ENCODE data around the gene CNOT9. TPM values are rescaled to one million over a fixed set of nuclear protein-coding genes. Genes with fewer than 3 reads are reported as not detected.
A peak's percentile ranks its signal among the peaks of the same experiment; 100 is the strongest.
"Not testable (repeated sequence)": the region's sequence is repeated elsewhere in the genome, so short reads cannot be mapped to it uniquely, and the experiment has no call there.

The CNOT9 gene, protein sequence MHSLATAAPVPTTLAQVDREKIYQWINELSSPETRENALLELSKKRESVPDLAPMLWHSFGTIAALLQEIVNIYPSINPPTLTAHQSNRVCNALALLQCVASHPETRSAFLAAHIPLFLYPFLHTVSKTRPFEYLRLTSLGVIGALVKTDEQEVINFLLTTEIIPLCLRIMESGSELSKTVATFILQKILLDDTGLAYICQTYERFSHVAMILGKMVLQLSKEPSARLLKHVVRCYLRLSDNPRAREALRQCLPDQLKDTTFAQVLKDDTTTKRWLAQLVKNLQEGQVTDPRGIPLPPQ
- 10 to 100 TPM; 32.7 to 39.1 TPM for total RNA-seq
- long read RNA-seq, full-length matches to known transcripts = 20 of 27 reads
- long read RNA-seq, partial matches to known transcripts = 2 of 27 reads
- long read RNA-seq, other reads (novel, unspliced or antisense) = 5 of 27 reads

DNA sequence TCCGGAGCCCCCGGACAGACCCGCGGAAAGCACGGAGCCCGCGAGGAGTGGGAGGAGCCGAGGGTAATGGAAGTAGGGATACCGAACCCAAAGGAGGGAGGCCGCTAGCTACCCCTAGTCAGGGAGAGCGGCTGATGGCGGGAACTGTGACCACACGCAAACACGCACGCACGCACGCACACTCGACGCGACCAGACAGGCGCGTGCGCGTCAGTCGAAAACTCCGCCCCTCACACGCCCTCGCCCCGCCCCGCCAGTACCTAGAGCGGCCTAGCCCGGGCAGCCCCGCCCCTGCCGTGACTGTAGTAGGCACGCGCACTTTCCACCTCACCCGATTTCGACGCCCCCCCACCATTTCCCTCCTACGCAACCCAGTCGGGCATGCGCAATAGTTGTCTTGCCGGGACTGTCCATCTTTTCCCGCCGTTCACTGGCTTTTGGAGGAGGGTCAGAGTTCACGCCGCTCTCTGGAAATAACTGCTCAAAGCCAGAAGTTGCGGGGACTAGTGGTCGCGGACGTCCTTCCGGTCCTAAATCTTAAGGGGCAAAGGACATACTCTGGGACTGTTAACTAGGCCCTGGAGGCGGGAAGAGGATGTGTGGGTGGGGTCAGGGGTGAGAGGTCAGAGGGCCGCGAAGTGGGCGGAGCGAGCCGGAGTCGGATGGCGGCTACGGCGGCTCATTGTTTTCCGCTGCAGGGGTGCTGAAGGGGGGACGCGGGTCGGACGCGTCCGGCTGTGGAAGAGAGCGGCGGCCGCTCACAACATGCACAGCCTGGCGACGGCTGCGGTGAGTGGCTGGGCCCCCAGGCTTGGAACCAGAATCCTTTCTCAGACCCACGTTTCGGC is at the start of gene CNOT9, which contains the start of gene USP37:
CNOT9 (plus strand) TSS at position 650 of the 848 bp plus-strand sequence; CDS start at position 766, 116 bp downstream.
USP37 (minus strand) TSS at position 162 of the 848 bp plus-strand sequence. CDS start 9,698 bp downstream, outside the sequence.
- DNase-seq (peak; percentile 99 to 100), ATAC-seq (peak; percentile 94)
- intact Hi-C loops (cut with DNase I, micrococcal nuclease) = no loop called here

DNA sequence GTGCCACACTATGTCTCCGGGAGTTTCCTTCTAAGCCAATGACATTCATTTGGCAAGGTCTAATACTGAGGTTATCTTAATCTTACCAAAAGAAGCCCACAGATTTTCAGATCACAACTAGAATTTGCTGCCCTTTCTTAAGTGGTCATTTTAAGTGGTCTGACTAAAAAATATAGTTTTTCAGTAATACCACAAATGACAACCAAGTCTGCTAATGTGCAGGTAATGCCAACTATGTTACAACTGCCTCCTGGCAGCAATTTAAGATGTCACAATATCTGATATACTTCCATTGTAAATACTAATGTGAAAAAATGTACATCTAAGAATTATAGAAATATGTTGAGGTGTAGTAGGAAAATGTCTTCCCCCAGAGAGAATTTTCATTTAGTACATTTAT is 49.8 kb upstream of the CNOT9 start:
- DNase-seq (no peak), ATAC-seq (no peak)
- intact Hi-C loops (cut with DNase I, micrococcal nuclease) = no loop called here

DNA sequence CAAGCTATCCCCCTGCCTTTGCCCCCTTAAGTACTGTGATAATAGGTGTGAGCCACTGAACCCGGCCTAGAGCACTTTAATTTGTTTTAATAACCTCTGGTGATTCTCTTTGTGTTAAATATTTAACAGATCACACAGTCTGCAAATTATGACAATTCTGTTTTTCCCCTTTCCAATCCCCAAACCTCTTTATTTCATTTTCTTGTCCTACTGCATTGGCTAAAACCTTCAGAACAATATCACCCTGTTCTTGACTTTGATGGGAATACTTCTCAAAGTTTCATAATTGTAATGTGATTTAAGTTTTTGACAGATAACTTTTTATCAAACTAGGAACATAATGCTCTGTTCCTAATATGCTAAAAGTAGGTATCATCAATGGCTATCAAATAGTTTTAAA is 45.0 kb upstream of the CNOT9 start:
- DNase-seq (no peak), ATAC-seq (no peak)
- intact Hi-C loops (cut with DNase I, micrococcal nuclease) = no loop called here

DNA sequence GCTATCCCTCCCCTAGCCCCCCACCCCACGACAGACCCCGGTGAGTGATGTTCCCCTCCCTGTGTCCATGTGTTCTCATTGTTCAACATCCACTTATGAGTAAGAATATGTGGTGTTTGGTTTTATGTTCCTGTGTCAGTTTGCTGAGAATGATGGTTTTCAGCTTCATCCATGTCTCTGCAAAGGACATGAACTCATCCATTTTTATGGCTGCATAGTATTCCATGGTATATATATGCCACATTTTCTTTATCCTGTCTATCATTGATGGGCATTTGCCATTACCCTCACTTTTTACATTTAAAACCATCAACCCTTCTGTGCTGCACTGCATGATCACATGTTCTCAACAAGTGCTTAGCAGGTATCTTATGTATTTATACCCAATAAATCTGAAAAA is 40.2 kb upstream of the CNOT9 start:
- DNase-seq; intact Hi-C loops (cut with DNase I, micrococcal nuclease); ATAC-seq: not testable (repeated sequence)

DNA sequence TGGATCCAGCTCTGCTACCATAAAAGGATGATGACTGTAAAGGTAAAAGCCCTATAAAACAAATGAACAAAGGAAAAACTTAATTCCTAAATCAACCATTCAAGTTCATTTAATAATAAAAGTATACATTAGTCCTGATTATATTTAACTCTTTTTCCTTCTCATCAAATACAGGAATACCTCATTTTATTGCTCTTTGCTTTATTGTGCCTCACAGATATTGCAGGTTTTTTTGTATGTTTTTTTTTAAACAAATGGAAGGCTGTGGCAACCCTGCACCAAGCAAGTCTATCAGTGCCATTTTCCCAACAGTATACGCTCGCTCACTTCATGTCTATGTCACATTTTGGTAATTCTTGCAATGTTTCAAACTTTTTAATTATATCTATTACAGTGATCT is 38.6 kb upstream of the CNOT9 start:
- DNase-seq = no peak
- no peak for ATAC-seq
- intact Hi-C loops (cut with DNase I, micrococcal nuclease) = no loop called here

DNA sequence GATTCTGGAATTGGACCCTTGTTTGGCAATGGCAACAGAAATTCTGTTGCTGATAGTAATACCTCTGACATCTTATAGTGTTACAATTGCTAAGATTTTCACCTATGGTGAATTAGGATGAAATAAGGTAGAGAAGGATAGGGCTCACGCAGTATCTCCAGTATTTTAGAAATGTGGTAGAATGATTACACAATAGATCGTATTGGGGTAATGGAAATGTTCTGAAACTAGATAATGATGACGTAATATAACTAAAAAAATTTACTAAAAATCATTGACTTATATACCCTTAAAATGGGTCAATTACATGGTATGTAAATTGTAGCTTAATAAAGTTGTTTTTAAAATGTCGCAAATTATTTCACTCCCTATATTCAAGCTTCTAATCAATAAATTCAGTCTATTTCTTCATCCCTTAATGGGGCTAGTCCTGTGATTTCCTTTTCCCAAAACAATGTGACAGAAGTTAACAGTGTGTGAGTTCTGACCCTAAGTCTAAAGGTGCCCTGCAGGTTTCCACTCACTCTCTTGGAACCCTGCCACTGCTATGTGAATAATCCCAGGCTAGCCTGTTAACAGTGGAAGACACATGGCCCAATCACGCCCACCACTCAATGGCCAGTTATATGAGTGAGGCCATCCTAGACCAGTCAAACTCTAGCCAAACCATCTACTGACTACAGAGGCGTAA is 31.7 kb upstream of the CNOT9 start:
- no peak for ATAC-seq
- intact Hi-C loops (cut with DNase I, micrococcal nuclease) = no loop called here
- no peak for DNase-seq

DNA sequence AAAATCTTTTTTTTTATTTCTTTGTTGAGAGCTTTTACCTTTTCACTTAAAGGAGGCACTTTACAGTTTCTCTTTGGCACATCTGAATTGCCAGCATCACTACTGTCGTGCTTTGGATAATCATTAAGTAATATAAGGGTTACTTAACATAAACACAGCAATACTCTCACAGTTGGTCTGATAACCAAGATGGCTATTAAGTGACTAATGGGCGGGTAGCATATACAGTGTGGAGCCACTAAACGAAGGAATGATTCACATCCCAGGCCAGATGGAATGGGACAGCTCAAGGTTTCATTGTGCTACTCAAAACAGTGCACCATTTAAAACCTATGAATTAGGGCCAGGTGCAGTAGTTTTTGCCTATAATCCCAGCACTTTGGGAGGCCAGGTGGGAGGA is 28.6 kb upstream of the CNOT9 start:
- ATAC-seq (no peak), DNase-seq (no peak)
- intact Hi-C loops (cut with DNase I, micrococcal nuclease) = no loop called here

DNA sequence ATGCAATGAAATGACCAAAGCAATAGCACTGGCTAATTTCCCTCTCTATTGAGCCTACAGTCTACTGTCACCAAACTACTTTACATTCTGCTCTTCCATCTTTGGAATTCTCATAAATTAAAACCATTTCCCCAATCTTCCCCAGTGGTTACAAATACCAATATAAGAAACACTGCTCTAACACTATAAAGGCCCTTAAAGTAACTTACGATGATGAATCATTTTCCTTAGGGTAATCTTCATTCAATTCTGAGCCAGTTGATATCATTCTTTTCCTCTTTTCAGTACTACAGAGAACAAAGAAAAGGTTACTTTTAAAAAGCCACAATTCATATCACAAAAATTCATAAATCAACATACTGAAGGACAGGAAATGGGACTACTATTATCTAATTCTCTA is 22.6 kb upstream of the CNOT9 start:
- DNase-seq (no peak), ATAC-seq (no peak)
- intact Hi-C loops (cut with DNase I, micrococcal nuclease) = no loop called here

DNA sequence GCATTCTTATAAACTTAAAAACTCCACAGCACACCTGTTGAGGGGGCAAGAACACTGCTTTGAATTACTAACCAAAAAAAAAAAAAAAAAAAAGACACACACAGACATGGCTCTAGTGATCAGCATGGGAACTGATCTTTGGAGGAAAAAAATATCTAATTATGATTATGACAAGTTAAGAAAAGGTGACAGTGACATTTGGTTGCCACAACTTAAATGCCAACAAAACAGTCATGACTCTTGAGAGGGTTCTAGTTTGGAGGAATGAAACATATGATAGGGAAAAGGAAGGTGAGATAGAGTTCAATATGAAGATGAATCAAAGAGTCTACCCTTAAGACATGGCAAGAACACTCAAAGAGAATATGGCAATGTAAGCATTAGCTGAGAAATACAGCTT is 21.1 kb upstream of the CNOT9 start:
- intact Hi-C loops (cut with DNase I, micrococcal nuclease) = no loop called here
- ATAC-seq (no peak), DNase-seq (no peak)

DNA sequence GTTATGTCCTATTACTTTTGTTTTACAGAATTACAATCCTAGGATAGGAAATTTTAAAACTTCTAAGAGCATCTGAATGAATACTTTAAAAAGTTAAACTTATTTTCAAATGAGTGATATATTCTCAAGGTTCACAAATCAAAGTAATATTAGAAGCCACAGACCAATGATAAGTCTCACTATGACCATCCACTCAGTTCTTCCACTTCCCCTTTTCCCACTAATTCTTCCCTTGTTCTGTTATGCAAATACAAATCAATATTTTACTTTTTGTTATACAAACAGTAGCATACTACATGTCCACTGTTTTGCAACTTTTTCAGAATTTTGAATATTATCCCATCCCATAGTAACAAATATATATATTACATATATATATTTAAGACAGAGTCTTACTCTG is 20.7 kb upstream of the CNOT9 start:
- intact Hi-C loops (cut with DNase I, micrococcal nuclease) = no loop called here
- ATAC-seq (no peak), DNase-seq (no peak)

DNA sequence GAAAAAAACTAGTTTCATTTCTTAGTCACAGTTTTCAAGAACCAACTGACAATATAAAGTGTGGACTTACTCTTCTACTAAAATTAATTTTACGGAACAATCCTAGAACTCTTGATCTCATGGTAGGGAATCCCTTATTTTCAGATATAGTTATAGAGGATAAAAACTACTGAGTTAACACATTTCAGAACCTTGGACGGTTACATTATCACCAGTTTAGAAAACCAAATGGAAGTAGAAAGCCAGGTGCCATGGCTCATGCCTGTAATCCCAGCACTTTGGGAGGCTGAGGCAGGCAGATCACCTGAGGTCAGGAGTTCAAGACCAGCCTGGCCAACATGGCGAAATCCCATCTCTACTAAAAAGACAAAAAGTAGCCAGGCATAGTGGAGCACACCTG is 14.4 kb upstream of the CNOT9 start:
- ATAC-seq; DNase-seq; intact Hi-C loops (cut with DNase I, micrococcal nuclease): not testable (repeated sequence)

DNA sequence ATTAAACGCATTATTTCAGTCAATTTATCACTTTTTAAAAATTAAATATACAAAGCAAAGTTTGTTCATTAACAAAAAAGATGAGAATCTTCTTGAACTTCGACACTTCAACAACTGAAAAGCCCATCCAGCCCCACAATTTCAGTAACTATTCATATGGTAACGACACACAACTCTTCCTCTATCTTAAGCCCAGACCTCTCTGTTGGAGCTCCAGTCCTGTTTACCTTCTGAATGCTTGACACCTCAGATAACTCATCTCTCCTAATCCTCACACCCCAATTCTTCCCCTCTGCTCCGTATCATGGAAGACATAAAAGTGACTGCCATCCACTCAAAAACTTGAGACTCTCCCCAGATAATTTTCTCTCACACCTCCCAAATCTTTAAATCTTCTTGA is 13.1 kb upstream of the CNOT9 start:
- ATAC-seq (no peak), DNase-seq (no peak)
- intact Hi-C loops (cut with DNase I, micrococcal nuclease) = no loop called here

DNA sequence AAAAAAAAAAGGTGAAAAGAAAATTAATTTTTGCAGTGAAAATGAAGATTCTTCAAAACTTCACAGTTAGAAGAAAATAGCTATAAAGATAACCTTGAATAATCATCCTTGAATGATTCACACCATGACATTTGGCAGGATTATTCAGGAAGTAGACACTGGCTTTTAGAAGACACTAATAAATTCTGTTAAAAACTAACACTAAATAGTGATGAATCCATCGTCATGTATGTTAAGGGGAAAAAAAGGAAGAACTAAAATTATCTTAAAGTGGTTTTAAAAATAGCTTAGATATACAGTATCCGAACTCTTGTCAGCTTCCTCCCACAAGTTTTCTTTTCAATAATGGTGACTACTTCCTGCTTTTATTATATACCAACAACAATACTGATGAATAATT is 10.7 kb upstream of the CNOT9 start:
- no peak for DNase-seq
- ATAC-seq = no peak
- intact Hi-C loops (cut with DNase I, micrococcal nuclease) = no loop called here

DNA sequence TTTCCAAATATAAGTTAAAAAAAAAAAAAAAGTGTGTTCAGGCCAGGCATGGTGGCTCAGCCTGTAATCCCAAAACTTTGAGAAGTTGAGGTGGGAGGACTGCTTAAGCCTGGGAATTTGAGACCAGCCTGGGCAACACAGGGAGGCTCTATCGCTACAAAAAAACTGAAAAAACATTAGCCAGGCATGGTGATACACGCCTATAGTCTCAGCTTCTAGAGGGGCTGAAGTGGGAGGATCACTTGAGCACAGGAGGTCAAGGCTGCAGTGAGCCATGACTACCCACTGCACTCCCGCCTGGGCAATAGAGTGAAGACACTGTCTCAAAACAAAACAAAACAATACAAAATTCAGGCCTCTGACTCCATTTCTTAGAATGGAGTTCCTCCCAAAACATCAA is 9.7 kb upstream of the CNOT9 start:
- DNase-seq = no peak
- no peak for ATAC-seq
- intact Hi-C loops (cut with DNase I, micrococcal nuclease) = no loop called here

DNA sequence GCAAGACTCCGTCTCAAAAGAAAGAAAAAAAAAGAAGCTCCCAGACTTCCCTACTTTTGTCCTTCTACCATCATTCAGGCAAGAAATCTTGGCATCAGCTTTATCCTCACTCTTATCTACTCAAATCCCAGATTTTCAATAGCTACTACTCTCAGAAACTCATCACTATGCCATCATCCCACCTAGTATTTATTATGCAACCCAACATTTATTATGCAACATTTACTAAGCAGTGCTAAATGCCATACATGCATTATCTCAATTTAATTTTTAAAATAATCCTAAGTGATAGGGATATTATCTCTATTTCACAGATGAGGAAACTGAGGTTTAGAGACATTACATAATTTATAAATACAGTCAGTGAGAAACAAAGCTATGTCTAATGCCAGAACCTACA is 4.6 kb upstream of the CNOT9 start:
- DNase-seq (no peak), ATAC-seq (no peak)
- intact Hi-C loops (cut with DNase I, micrococcal nuclease) = no loop called here

DNA sequence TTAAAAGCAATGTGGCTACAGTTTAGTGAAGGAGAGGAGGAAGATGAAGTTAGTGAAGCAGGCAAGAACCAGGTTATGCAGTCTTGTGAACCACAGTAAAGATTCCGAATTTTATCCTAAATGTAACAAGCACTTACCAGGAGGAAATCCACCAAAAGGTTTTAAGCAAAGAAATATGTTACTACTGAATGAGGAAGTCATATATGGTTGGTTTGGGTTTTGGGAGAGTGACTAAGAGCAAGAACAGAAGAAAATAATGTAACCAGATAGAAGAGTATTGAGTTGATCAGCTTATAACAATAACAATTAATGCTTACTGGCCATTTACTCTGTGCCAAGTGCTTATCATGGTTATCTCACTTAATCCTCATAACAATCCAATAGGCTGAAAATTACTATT is 2.3 kb upstream of the CNOT9 start:
- intact Hi-C loops (cut with DNase I, micrococcal nuclease) = no loop called here
- no peak for ATAC-seq
- no peak for DNase-seq

DNA sequence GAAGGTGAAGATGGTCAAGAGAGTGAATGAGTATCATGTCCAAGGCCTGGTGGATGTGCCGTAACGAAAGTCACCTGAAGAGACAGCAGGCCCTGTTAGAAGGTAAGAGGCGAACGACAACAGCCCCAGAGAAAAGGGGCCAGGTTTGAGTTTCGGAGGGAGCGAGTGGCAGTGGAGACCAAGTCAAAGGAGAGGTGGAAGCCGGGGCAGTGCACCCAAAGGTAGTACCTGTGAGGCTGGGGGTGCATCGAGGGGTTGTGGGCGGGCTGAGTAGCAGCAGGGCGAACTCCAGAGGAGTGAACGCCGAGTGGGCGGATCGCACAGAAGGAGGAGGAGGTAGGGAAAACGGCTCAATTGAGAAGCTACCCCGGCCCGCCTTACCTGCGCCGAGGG is 846 bp upstream of the CNOT9 start:
- ATAC-seq (peak; percentile 61), DNase-seq (no peak)
- intact Hi-C loops (cut with DNase I, micrococcal nuclease) = no loop called here

DNA sequence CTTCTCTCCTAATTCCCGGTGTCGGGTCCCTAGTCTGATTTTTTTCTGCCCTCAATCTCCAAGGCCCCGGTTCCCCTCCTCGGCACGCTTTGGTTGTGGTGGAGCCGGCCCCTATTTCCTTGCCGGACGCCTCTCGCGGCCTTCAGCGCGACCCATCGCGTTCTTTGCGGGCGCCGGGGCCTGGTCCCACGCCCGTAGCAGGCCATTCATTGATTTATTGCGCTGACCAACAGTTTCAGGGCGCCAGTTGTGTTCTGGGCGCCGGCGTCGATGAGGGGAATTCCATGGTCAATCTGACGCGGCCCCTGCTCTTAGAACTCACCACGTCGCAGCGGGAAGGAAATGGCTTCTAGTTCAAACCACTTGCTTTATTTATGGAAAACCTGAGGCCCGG is 396 bp downstream of the CNOT9 start:
- ATAC-seq (peak; percentile 31), DNase-seq (peak; percentile 47 to 60)
- intact Hi-C loops (cut with DNase I, micrococcal nuclease) = no loop called here

DNA sequence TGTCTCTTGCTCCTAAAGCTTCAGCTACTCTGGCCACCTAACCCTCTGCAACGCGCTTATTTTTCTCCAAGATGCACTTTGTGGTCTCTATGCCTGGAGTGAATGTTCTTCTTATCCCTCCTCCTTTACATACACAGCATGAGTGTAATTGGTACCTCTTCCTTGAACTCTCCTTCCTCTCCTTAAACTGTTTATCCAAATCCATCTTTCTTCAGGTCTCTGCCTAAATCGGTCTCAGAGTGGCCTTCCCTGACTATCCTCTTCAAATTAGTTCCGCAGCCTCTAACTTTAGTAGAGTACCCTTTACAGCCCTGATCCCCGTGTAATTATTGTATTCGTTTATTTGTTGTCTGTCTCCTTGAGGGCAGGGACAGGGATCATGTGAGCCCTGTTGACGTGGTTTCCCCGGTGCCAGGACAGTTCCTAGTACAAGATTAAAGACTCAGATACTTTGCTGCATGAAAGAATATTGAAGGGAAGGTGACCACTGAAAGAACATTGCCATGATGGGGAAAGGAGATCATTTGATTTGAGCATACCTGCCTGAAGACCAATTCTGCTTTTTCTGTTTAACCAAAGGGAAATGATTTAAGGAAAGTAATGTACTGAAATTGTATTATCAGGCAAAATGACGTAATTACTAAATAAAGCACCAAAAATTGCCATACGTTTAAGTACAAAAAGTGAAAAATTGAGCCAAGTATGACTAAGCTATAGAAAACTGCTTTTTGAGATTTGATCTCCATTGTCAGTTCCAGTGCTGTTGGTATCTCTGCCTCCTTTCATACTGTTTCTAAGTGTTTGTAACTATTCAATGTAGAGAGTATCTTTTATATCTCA is 1.2 kb downstream of the CNOT9 start:
- ATAC-seq (no peak), DNase-seq (peak; percentile 23 to 33)
- intact Hi-C loops (cut with DNase I, micrococcal nuclease) = no loop called here

Data from left colon (tissue), 2 donors.